Measurements from ENCODE around the gene ZDHHC16.

The ZDHHC16 gene

DNA sequence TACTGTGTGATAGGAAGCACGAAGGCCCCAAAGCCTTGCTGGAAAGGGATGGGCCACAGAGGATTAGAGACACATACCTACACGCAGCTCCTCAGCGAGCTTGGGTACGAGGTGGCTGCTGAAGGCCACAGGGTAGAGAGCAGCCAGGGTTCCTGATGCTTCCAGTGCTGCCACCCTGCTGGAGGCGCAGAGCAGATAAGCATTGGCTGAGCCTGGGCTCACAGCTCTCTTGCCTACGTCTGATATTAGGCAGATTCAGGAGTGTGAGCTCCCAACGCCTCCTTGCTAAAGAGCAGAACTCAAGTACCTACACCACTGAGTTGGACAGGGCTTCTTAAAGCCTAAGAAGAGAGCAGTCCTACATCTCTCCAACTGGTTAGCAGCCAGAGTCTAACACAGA lies 20.0 kb downstream of the ZDHHC16 start:
- no peak for TF ChIP-seq CEBPB (IDR thresholded peaks at IDR 0.05)

DNA sequence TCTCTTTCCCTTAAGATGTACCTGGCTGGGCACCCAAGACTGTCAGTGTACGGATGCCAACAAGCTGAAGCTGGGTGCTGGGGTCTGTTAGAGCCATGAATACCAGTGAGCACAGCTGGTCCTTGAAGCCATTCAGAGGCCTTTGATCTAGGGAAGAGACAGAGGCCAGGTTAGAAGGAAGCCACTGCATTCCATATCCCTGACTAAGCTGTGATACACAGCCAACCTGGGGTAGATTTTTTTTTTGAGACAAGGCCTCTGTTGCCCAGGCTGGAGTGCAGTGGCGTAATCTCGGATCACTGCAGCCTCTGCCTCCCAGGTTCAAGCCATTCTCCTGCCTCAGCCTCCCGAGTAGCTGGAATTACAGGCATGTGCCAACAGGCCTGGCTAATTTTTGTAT lies 20.8 kb downstream of the ZDHHC16 start:
- TF ChIP-seq EGR1 (IDR thresholded peaks at IDR 0.05), result no peak
- no peak for TF ChIP-seq MAX (IDR thresholded peaks at IDR 0.05)
- TF ChIP-seq TEAD4 (IDR thresholded peaks at IDR 0.05), result 0 out of 2 replicates have a peak, but pooled peaks have one; percentile 7
- no peak for TF ChIP-seq TAF1 (IDR thresholded peaks at IDR 0.05; ENCODE audit: low read depth)
- TF ChIP-seq ZBTB7A (IDR thresholded peaks at IDR 0.05; ENCODE audit: low read depth), result no peak
- TF ChIP-seq NFIC (IDR thresholded peaks at IDR 0.05), result no peak
- no peak for TF ChIP-seq FOXM1 (IDR thresholded peaks at IDR 0.05; ENCODE audit: borderline replicate concordance, low read depth)

DNA sequence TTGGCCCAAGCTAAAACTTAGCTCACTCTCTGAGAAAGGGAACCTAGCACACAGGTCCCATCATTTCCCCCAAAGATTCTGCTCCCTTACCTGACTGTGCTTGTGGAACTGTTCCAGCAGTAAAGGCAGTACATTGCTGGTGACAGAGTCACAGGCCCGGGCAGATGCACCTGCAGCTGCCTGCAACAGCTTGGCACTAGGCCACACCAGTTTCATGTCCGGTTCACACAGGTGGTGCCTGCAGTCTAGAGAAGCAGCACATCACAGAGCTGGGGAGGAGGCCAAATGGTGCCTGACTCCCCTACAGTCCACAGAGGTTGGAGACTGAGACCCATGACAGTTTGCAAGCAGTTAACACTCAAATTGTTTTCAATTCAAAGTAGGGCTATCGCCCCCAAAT lies 22.2 kb downstream of the ZDHHC16 start:
- TF ChIP-seq EGR1 (IDR thresholded peaks at IDR 0.05) (no peak), CEBPB (IDR thresholded peaks at IDR 0.05) (no peak), RAD21 (IDR thresholded peaks at IDR 0.05; ENCODE audit: low read depth) (no peak), YY1 (IDR thresholded peaks at IDR 0.05; ENCODE audit: low read depth) (no peak), FOXM1 (IDR thresholded peaks at IDR 0.05; ENCODE audit: borderline replicate concordance, low read depth) (no peak), USF1 (IDR thresholded peaks at IDR 0.05) (no peak), MAX (IDR thresholded peaks at IDR 0.05) (no peak), TCF12 (IDR thresholded peaks at IDR 0.05; ENCODE audit: low read depth) (no peak), TEAD4 (IDR thresholded peaks at IDR 0.05) (no peak), EP300 (IDR thresholded peaks at IDR 0.05; ENCODE audit: borderline replicate concordance) (no peak), ZBTB7A (IDR thresholded peaks at IDR 0.05; ENCODE audit: low read depth) (no peak), NFIC (IDR thresholded peaks at IDR 0.05) (no peak), TAF1 (IDR thresholded peaks at IDR 0.05; ENCODE audit: low read depth) (no peak), CREB1 (IDR thresholded peaks at IDR 0.05; ENCODE audit: low read depth) (no peak)
- TF ChIP-seq, protein P1, sequence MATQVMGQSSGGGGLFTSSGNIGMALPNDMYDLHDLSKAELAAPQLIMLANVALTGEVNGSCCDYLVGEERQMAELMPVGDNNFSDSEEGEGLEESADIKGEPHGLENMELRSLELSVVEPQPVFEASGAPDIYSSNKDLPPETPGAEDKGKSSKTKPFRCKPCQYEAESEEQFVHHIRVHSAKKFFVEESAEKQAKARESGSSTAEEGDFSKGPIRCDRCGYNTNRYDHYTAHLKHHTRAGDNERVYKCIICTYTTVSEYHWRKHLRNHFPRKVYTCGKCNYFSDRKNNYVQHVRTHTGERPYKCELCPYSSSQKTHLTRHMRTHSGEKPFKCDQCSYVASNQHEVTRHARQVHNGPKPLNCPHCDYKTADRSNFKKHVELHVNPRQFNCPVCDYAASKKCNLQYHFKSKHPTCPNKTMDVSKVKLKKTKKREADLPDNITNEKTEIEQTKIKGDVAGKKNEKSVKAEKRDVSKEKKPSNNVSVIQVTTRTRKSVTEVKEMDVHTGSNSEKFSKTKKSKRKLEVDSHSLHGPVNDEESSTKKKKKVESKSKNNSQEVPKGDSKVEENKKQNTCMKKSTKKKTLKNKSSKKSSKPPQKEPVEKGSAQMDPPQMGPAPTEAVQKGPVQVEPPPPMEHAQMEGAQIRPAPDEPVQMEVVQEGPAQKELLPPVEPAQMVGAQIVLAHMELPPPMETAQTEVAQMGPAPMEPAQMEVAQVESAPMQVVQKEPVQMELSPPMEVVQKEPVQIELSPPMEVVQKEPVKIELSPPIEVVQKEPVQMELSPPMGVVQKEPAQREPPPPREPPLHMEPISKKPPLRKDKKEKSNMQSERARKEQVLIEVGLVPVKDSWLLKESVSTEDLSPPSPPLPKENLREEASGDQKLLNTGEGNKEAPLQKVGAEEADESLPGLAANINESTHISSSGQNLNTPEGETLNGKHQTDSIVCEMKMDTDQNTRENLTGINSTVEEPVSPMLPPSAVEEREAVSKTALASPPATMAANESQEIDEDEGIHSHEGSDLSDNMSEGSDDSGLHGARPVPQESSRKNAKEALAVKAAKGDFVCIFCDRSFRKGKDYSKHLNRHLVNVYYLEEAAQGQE (IDR thresholded peaks at IDR 0.05; ENCODE audit: low read depth), result no peak

DNA sequence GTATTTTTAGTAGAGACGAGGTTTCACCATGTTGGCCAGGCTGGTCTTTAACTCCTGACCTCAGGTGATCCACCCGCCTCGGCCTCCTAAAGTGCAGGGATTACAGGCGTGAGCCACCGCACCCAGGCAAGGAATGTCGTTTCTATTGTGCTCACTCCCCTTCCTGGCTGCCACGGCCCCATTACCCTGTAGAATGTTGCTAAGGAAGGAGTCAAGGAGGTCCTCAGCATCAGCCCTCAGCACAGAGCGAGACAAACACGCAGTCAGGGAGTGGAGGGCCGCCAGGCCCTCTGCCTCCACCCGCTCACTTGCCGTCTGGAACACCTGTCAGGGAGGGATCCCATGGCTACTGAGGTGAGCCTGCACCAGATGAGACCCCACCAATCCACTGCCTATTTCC lies 22.8 kb downstream of the ZDHHC16 start:
- peak; percentile 58 for TF ChIP-seq TEAD4 (IDR thresholded peaks at IDR 0.05)

GRCh38 chr10:97474918-97475317 lies 28.9 kb downstream of the ZDHHC16 start:
- no peak for TF ChIP-seq CEBPB (IDR thresholded peaks at IDR 0.05)
- no peak for TF ChIP-seq FOXM1 (IDR thresholded peaks at IDR 0.05; ENCODE audit: borderline replicate concordance, low read depth)
- TF ChIP-seq ZBTB7A (IDR thresholded peaks at IDR 0.05; ENCODE audit: low read depth), result no peak
- no peak for TF ChIP-seq TEAD4 (IDR thresholded peaks at IDR 0.05)

GRCh38 chr10:97475936-97476594 lies 30.1 kb downstream of the ZDHHC16 start:
- TF ChIP-seq, protein P1 (IDR thresholded peaks at IDR 0.05; ENCODE audit: low read depth), result no peak
- no peak for TF ChIP-seq NFIC (IDR thresholded peaks at IDR 0.05)
- no peak for TF ChIP-seq MAX (IDR thresholded peaks at IDR 0.05)
- TF ChIP-seq TAF1 (IDR thresholded peaks at IDR 0.05; ENCODE audit: low read depth), result no peak
- TF ChIP-seq FOXM1 (IDR thresholded peaks at IDR 0.05; ENCODE audit: borderline replicate concordance, low read depth), result no peak
- no peak for TF ChIP-seq ZBTB7A (IDR thresholded peaks at IDR 0.05; ENCODE audit: low read depth)
- TF ChIP-seq TEAD4 (IDR thresholded peaks at IDR 0.05), result no peak
- TF ChIP-seq EGR1 (IDR thresholded peaks at IDR 0.05), result no peak
- TF ChIP-seq CEBPB (IDR thresholded peaks at IDR 0.05), result no peak

DNA sequence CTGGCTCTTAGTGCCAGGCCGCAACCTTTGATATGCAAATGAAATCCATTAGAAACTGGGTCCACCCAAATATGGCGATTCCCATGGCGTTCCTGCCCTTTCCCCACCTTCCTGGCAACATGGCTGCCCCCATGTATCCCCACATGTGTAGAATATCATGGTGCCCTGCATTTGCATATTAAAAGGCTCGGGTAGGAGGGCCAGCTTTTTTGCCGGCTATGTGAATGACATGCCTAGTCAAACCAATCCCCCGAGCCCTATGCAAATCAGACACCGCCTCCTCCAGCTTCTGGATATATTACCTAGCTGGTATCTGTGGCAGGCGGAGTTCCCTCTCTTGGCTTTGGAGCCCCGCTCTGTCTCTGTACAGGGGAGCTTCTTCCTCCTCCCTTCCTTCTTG lies 34.0 kb downstream of the ZDHHC16 start:
- TF ChIP-seq ZBTB7A (IDR thresholded peaks at IDR 0.05; ENCODE audit: low read depth) (no peak), EGR1 (IDR thresholded peaks at IDR 0.05) (peak; percentile 31; the same call in 1 of the 2 replicates), YY1 (IDR thresholded peaks at IDR 0.05; ENCODE audit: low read depth) (peak; percentile 94), TEAD4 (IDR thresholded peaks at IDR 0.05) (0 out of 2 replicates have a peak, but pooled peaks have one; percentile 22), TAF1 (IDR thresholded peaks at IDR 0.05; ENCODE audit: low read depth) (no peak), MAX (IDR thresholded peaks at IDR 0.05) (peak; percentile 95), RAD21 (IDR thresholded peaks at IDR 0.05; ENCODE audit: low read depth) (no peak), CEBPB (IDR thresholded peaks at IDR 0.05) (no peak), TCF12 (IDR thresholded peaks at IDR 0.05; ENCODE audit: low read depth) (no peak)

All from Ishikawa (cell line).